Lower lobe of right lung (tissue), 2 donors: ENCODE data around the gene PTPRM. TPM values are rescaled to one million over a fixed set of nuclear protein-coding genes. Genes with fewer than 3 reads are reported as not detected.

Source experiments
- ATAC-seq, 2 donors: fragments of 200-7000 bp; cut with Tn5 transposase; one replicate each; pipeline ENCODE4 v1.9.1; 2020 to 2022; ENCODE audit warnings: mild to moderate bottlenecking in 2 of 2, moderate library complexity in 2 of 2
- DNase-seq: peaks from one replicate; pipeline ENCODE4 v3.0.0-alpha.2; 2020
- H3K27ac ChIP-seq: fragments of 200-600 bp; one replicate; pipeline ENCODE4 v1.8.0; 2022
- H3K27me3 ChIP-seq: fragments of 200-600 bp; one replicate; pipeline ENCODE4 v1.8.0; 2022; ENCODE audit warnings: low read depth
- H3K36me3 ChIP-seq: fragments of 200-600 bp; one replicate; pipeline ENCODE4 v1.8.0; 2022; ENCODE audit warnings: mild to moderate bottlenecking
- H3K4me1 ChIP-seq: fragments of 200-600 bp; one replicate; pipeline ENCODE4 v1.8.0; 2022
- H3K4me3 ChIP-seq: fragments of 200-600 bp; one replicate; pipeline ENCODE4 v1.8.0; 2022; ENCODE audit warnings: mild to moderate bottlenecking
- H3K9me3 ChIP-seq: fragments of 200-600 bp; one replicate; pipeline ENCODE4 v1.8.0; 2022
- CTCF ChIP-seq: fragments of 200-600 bp; IDR thresholded peaks from one replicate; pipeline ENCODE4 v1.8.0; 2022; ENCODE audit warnings: antibody characterized with exemption, mild to moderate bottlenecking
- intact Hi-C: fragments of 100-400 bp; cut with DNase I; formaldehyde crosslinking; loops from one replicate; pipeline ENCODE4 v1.11.0; 2022
- total RNA-seq: library from RNA; stranded (reverse); fragmentation: NEBNext Ultra II Directional; extraction: Animal tissue kit (Norgen Biotek cat#: 25700); gene quantifications from one replicate; pipeline ENCODE4 v1.2.1, GENCODE V29; 2021
- donor health status: DM: no; HTN: yes; CAD: no; lungs with severe emphysema.

PTPRM gene
- total RNA-seq, 1 donor from 2014 or later = 85.2 TPM

GRCh38 chr18:8411492-8411891 is 844.4 kb downstream of the PTPRM start:
- Histone ChIP-seq H3K27me3 (no peaks in the 10 kb centered on the region), H3K36me3 (peaks cover 14% of the 10 kb centered on the region), H3K27ac (no peak overlapping the region), H3K4me3 (no peak overlapping the region), H3K9me3 (peaks cover 26% of the 10 kb centered on the region), H3K4me1 (no peaks in the 10 kb centered on the region)
- no peak for TF ChIP-seq CTCF
- DNase-seq (no peak), ATAC-seq (no peak)
- intact Hi-C loops = no loop called here

GRCh38 chr18:8412117-8412516 is 845.0 kb downstream of the PTPRM start:
- Histone ChIP-seq H3K4me3 (no peak overlapping the region), H3K9me3 (peaks cover 26% of the 10 kb centered on the region), H3K27ac (no peak overlapping the region), H3K36me3 (peaks cover 11% of the 10 kb centered on the region), H3K27me3 (no peaks in the 10 kb centered on the region), H3K4me1 (no peaks in the 10 kb centered on the region)
- DNase-seq = no peak
- intact Hi-C loops = no loop called here
- no peak for TF ChIP-seq CTCF
- peak in 1 of 2 donors; percentile 32 for ATAC-seq

- no peaks in the 10 kb centered on the region for H3K27me3 ChIP-seq
- no peaks in the 10 kb centered on the region for H3K4me1 ChIP-seq
- TF ChIP-seq CTCF = no peak
- DNase-seq (no peak), ATAC-seq (no peak)
- H3K9me3 ChIP-seq = peaks cover 26% of the 10 kb centered on the region
- no peak overlapping the region for H3K4me3 ChIP-seq
- H3K27ac ChIP-seq = no peak overlapping the region
- intact Hi-C loops = no loop called here
- peaks cover under 1% of the 10 kb centered on the region for H3K36me3 ChIP-seq
These were observed 846.1 kb downstream of the PTPRM start for GRCh38 chr18:8413189-8413588.

GRCh38 chr18:8413751-8414150 is 846.6 kb downstream of the PTPRM start:
- intact Hi-C loops = no loop called here
- Histone ChIP-seq H3K9me3 (peaks cover 26% of the 10 kb centered on the region), H3K4me3 (no peak overlapping the region), H3K4me1 (no peaks in the 10 kb centered on the region), H3K36me3 (no peaks in the 10 kb centered on the region), H3K27me3 (no peaks in the 10 kb centered on the region), H3K27ac (no peak overlapping the region)
- ATAC-seq (no peak), DNase-seq (no peak)
- no peak for TF ChIP-seq CTCF

- TF ChIP-seq CTCF = no peak
- Histone ChIP-seq H3K4me3 (no peak overlapping the region), H3K4me1 (no peaks in the 10 kb centered on the region), H3K27me3 (no peaks in the 10 kb centered on the region), H3K27ac (no peak overlapping the region), H3K36me3 (no peaks in the 10 kb centered on the region), H3K9me3 (peaks cover 12% of the 10 kb centered on the region)
- no peak for DNase-seq
- ATAC-seq = peak in 1 of 2 donors; percentile 21
- intact Hi-C loops = no loop called here
These were observed 849.3 kb downstream of the PTPRM start for GRCh38 chr18:8416212-8417019.
